HL-60 (cell line): ENCODE data around the gene IBA57.

Experiments
- DNase-seq, 2 experiments: peaks; one replicate each; pipeline ENCODE4 v3.0.0-alpha.2; 2010 to 2020; ENCODE audit warnings: low read depth in 1 of 2, low spot score in 1 of 2
- H3K27ac ChIP-seq: fragments of 250-450 bp; sonication (Bioruptor Pico); replicated peaks from 2 replicates; pipeline ENCODE4 v1.5.1; 2020; ENCODE audit warnings: mild to moderate bottlenecking, moderate library complexity
- H3K27me3 ChIP-seq: fragments of 250-450 bp; sonication (Bioruptor Pico); 2 replicates; pipeline ENCODE4 v1.5.1; 2021; ENCODE audit warnings: mild to moderate bottlenecking, moderate library complexity; ENCODE audit not compliant: insufficient read depth, poor library complexity, severe bottlenecking
- H3K4me3 ChIP-seq: replicated peaks from 2 replicates; pipeline ENCODE4 v1.5.1; 2011; ENCODE audit warnings: mild to moderate bottlenecking, control low read depth, low read length; ENCODE audit not compliant: insufficient read depth
- CTCF ChIP-seq: IDR thresholded peaks from one replicate; pipeline ENCODE4 v1.5.1; 2011; ENCODE audit warnings: low read length, control low read depth, inconsistent platforms; ENCODE audit not compliant: insufficient read depth
- GABPA ChIP-seq: IDR thresholded peaks from 2 replicates; pipeline ENCODE4 v1.6.1; 2012; ENCODE audit warnings: low read depth
- POLR2AphosphoS5 ChIP-seq: IDR thresholded peaks from 2 replicates; pipeline ENCODE4 v1.6.1; 2012; ENCODE audit warnings: low read depth
- REST ChIP-seq: IDR thresholded peaks from 2 replicates; pipeline ENCODE4 v1.6.1; 2012; ENCODE audit warnings: low read depth; ENCODE audit not compliant: insufficient replicate concordance
- SPI1 ChIP-seq: IDR thresholded peaks from 2 replicates; pipeline ENCODE4 v1.6.1; 2012; ENCODE audit warnings: low read depth, mild to moderate bottlenecking, borderline replicate concordance

IBA57 gene

DNA sequence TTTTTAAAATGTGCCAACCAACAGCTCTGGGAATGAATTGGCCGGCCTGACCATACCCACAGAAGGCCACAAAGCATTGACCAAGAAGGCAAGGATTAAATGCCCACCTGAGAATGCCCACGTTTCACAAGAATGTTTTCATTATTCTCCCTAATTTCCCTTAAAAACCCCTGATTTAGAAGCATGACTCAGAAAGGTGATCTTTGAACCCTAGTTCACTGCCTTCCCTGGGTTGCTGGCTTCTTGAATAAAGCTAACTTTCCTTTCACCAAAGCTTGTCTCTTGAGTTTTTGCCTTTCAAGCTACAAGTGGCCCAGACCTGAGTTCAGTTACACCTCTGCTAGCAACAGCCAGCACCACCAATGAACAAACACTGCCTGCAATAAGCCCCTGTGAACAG lies 42.1 kb upstream of the IBA57 start:
- TF ChIP-seq REST (no peak), SPI1 (no peak), GABPA (no peak), CTCF (no peak), POLR2AphosphoS5 (no peak)
- Histone ChIP-seq H3K4me3 (no peak overlapping the region), H3K27me3 (no peaks in the 10 kb centered on the region), H3K27ac (no peak overlapping the region)
- no peak for DNase-seq

DNA sequence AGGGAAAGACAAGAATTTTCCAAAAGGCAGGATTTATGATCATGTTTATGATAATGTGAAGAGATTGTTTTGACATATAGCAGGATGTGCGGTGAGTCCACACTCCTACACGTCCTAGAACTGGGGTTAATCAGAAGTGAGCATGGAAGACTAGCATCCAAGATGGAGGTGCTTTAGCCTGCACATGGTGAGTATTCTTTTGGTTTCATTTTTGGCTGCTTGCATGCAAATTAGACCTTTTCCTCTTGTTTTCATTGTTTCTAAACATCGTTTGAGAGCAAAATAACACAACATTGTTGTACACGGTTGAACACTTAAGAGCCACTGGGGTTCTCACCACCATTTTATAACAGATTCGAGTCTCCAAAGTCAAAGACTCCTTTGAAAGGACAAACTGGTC lies 40.4 kb upstream of the IBA57 start:
- TF ChIP-seq POLR2AphosphoS5 (no peak), GABPA (no peak), SPI1 (no peak), CTCF (no peak), REST (no peak)
- Histone ChIP-seq H3K27me3 (no peaks in the 10 kb centered on the region), H3K27ac (no peak overlapping the region), H3K4me3 (no peak overlapping the region)
- DNase-seq, result no peak

- TF ChIP-seq CTCF (no peak), GABPA (no peak), SPI1 (no peak), REST (no peak), POLR2AphosphoS5 (no peak)
- Histone ChIP-seq H3K27me3 (no peaks in the 10 kb centered on the region), H3K4me3 (no peak overlapping the region), H3K27ac (no peak overlapping the region)
- no peak for DNase-seq
Observed at GRCh38 chr1:228131766-228132165, 33.8 kb upstream of the IBA57 start.
